Measurements from ENCODE around the gene GREB1L. TPM values are rescaled to one million over a fixed set of nuclear protein-coding genes. Genes with fewer than 3 reads are reported as not detected.

GREB1L gene
- total RNA-seq, 4 donors from 2014 or later: 5.1 to 17.8 (median 6.9) TPM

DNA sequence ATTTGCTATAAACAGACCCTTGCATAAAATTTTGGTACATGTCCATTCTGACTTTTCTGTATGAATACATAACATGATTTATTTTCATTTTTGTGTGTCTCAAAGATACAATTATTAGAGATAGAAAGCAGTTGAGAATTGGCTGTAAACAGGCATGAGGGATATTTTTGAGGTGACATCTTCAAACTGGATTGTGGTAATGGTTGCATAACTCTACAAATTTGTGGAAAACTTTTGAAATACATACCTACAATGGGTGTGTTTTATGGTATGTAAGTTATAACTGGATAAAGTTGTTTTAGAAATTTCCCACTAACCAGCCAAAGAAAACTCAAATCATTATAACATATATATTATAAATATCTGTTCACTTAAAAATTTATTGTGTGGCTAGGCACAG lies 39.6 kb downstream of the GREB1L start:
- Histone ChIP-seq H3K4me1 (no peaks in the 10 kb centered on the region), H3K9me3 (no peaks in the 10 kb centered on the region), H3K27ac (no peak overlapping the region), H3K27me3 (no peaks in the 10 kb centered on the region), H3K4me3 (no peak overlapping the region), H3K36me3 (no peaks in the 10 kb centered on the region)
- TF ChIP-seq POLR2A (IDR thresholded peaks at IDR 0.05) (no peak), EP300 (IDR thresholded peaks at IDR 0.05) (no peak), CTCF (IDR thresholded peaks at IDR 0.05) (no peak)
- no peak for DNase-seq (ENCODE audit: low spot score in 2 of 2)

- no peak overlapping the region for H3K27ac ChIP-seq
- no peak for DNase-seq (ENCODE audit: low spot score in 2 of 2)
Measured at GRCh38 chr18:21284540-21284939, 42.5 kb downstream of the GREB1L start.

GRCh38 chr18:21289827-21290226 lies 47.8 kb downstream of the GREB1L start:
- Histone ChIP-seq H3K27me3 (no peaks in the 10 kb centered on the region), H3K4me3 (no peak overlapping the region), H3K9me3 (no peaks in the 10 kb centered on the region), H3K27ac (no peak overlapping the region), H3K4me1 (no peaks in the 10 kb centered on the region), H3K36me3 (no peaks in the 10 kb centered on the region)
- no peak for DNase-seq (ENCODE audit: low spot score in 2 of 2)
- no peak for TF ChIP-seq EP300 (IDR thresholded peaks at IDR 0.05)
- no peak for TF ChIP-seq CTCF (IDR thresholded peaks at IDR 0.05)
- no peak for TF ChIP-seq POLR2A (IDR thresholded peaks at IDR 0.05)
- WGBS, 2 donors: 91 to 96% methylated on average over 3 of the region's 3 CpGs

More at GRCh38 chr18:21284540-21284939, 42.5 kb downstream of the GREB1L start:
- WGBS, 2 donors: 87% methylated on average over 3 of the region's 3 CpGs
- TF ChIP-seq POLR2A (IDR thresholded peaks at IDR 0.05): no peak
- TF ChIP-seq EP300 (IDR thresholded peaks at IDR 0.05): no peak
- TF ChIP-seq CTCF (IDR thresholded peaks at IDR 0.05): no peak
- no peaks in the 10 kb centered on the region for H3K4me1 ChIP-seq
- H3K27me3 ChIP-seq: no peaks in the 10 kb centered on the region
- no peaks in the 10 kb centered on the region for H3K36me3 ChIP-seq
- no peaks in the 10 kb centered on the region for H3K9me3 ChIP-seq
- H3K4me3 ChIP-seq: no peak overlapping the region

DNA sequence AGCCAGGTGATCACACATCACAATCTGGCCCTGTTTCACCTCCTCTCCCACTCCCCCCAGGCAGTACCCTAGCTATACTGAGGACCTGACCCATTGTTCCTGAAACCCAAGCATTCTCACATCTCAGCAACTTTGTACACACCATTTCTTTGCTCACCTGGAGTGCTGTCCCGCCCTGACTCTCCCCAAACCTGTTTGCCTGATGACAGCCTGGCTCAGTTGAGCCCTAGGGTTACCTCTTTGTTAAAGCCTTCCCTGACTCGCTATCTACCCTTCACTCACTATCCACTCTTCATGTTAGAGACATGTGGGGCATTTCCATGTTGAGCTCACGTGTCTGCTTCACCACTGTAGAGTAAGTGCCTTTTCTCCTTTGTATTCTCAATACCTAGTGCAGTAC lies 49.1 kb downstream of the GREB1L start:
- no peak overlapping the region for H3K27ac ChIP-seq
- 80 to 84% methylated on average over 3 of the region's 3 CpGs for WGBS, 2 donors
- no peaks in the 10 kb centered on the region for H3K36me3 ChIP-seq
- no peaks in the 10 kb centered on the region for H3K9me3 ChIP-seq
- TF ChIP-seq POLR2A (IDR thresholded peaks at IDR 0.05) (no peak), CTCF (IDR thresholded peaks at IDR 0.05) (no peak), EP300 (IDR thresholded peaks at IDR 0.05) (no peak)
- H3K27me3 ChIP-seq: no peaks in the 10 kb centered on the region
- H3K4me3 ChIP-seq: no peak overlapping the region
- no peaks in the 10 kb centered on the region for H3K4me1 ChIP-seq
- DNase-seq (ENCODE audit: low spot score in 2 of 2): no peak

GRCh38 chr18:21293479-21293878 lies 51.4 kb downstream of the GREB1L start:
- 90 to 95% methylated on average over 3 of the region's 3 CpGs for WGBS, 2 donors
- no peak for TF ChIP-seq POLR2A (IDR thresholded peaks at IDR 0.05)
- TF ChIP-seq EP300 (IDR thresholded peaks at IDR 0.05): no peak
- no peak for TF ChIP-seq CTCF (IDR thresholded peaks at IDR 0.05)
- H3K9me3 ChIP-seq: no peaks in the 10 kb centered on the region
- no peak overlapping the region for H3K4me3 ChIP-seq
- no peak for DNase-seq (ENCODE audit: low spot score in 2 of 2)
- H3K4me1 ChIP-seq: no peaks in the 10 kb centered on the region
- no peak overlapping the region for H3K27ac ChIP-seq
- H3K27me3 ChIP-seq: no peaks in the 10 kb centered on the region
- H3K36me3 ChIP-seq: no peaks in the 10 kb centered on the region

All from tibial nerve (tissue), 4 donors.